ENCODE measurements around the gene SCARF2.

SCARF2 gene

GRCh38 chr22:20466659-20467379 lies 29.2 kb upstream of the SCARF2 start:
- no peak for ATAC-seq
- H3K36me3 Mint-ChIP-seq: peaks cover 14% of the 10 kb centered on the region
- no peak for DNase-seq (ENCODE audit: low spot score in 2 of 2)
- H3K27ac Mint-ChIP-seq: peak overlapping the region; percentile 32
- H3K4me3 Mint-ChIP-seq: no peak overlapping the region
- peaks cover 43% of the 10 kb centered on the region for H3K4me1 Mint-ChIP-seq
- H3K9me3 Mint-ChIP-seq: no peaks in the 10 kb centered on the region

GRCh38 chr22:20465759-20466077 lies 28.1 kb upstream of the SCARF2 start:
- ATAC-seq (no peak), DNase-seq (ENCODE audit: low spot score in 2 of 2) (no peak)
- Mint-ChIP-seq H3K4me3 (no peak overlapping the region), H3K27ac (peak overlapping the region; percentile 92), H3K4me1 (peaks cover 43% of the 10 kb centered on the region), H3K36me3 (peaks cover 10% of the 10 kb centered on the region), H3K9me3 (no peaks in the 10 kb centered on the region)

- ATAC-seq: no peak
- no peak for DNase-seq (ENCODE audit: low spot score in 2 of 2)
- no peaks in the 10 kb centered on the region for H3K9me3 Mint-ChIP-seq
- peaks cover 5% of the 10 kb centered on the region for H3K36me3 Mint-ChIP-seq
- peak overlapping the region; percentile 53 for H3K4me3 Mint-ChIP-seq
- peaks cover 43% of the 10 kb centered on the region for H3K4me1 Mint-ChIP-seq
- peak overlapping the region; percentile 92 for H3K27ac Mint-ChIP-seq
Observed at GRCh38 chr22:20464912-20465758, 27.5 kb upstream of the SCARF2 start.

- Mint-ChIP-seq H3K9me3 (no peaks in the 10 kb centered on the region), H3K4me3 (peak overlapping the region; percentile 53), H3K27ac (peak overlapping the region; percentile 92), H3K4me1 (peaks cover 44% of the 10 kb centered on the region), H3K36me3 (peaks cover under 1% of the 10 kb centered on the region)
- DNase-seq (ENCODE audit: low spot score in 2 of 2) (peak in 1 of 2 donors; percentile 62), ATAC-seq (peak; percentile 88)
Observed at GRCh38 chr22:20464096-20464614, 26.5 kb upstream of the SCARF2 start.

- ATAC-seq: peak; percentile 67
- peak overlapping the region; percentile 53 for H3K4me3 Mint-ChIP-seq
- peak overlapping the region; percentile 92 for H3K27ac Mint-ChIP-seq
- peak in 1 of 2 donors; percentile 54 for DNase-seq (ENCODE audit: low spot score in 2 of 2)
- H3K9me3 Mint-ChIP-seq: no peaks in the 10 kb centered on the region
- peaks cover 44% of the 10 kb centered on the region for H3K4me1 Mint-ChIP-seq
- H3K36me3 Mint-ChIP-seq: no peaks in the 10 kb centered on the region
Observed at GRCh38 chr22:20463324-20464095, 25.9 kb upstream of the SCARF2 start.

DNA sequence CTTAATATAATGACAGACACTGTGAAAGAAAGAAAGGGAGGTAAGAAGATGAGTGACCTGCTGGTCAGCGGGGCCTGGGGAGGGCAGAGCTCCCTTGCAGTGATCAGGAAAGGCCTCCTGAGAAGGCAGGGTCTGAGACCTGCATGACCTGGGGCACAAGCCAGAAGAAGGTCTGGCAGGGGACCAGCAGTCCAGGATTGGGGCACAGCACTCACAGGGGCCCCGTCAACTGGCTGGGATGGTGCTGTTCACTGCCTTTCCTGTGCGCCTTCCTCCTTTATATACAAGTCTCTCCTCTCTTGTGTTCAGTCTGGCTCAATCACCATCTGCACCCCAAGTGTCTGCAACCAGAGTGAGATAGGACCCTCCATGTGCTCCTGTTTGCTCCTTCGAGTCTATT lies 22.2 kb upstream of the SCARF2 start:
- Mint-ChIP-seq H3K9me3 (no peaks in the 10 kb centered on the region), H3K4me1 (peaks cover 49% of the 10 kb centered on the region), H3K4me3 (no peak overlapping the region), H3K27ac (peak overlapping the region; percentile 62), H3K36me3 (peaks cover 11% of the 10 kb centered on the region)
- DNase-seq (ENCODE audit: low spot score in 2 of 2) (no peak), ATAC-seq (no peak)

GRCh38 chr22:20459152-20459542 lies 21.5 kb upstream of the SCARF2 start:
- no peak overlapping the region for H3K4me3 Mint-ChIP-seq
- H3K4me1 Mint-ChIP-seq: peaks cover 42% of the 10 kb centered on the region
- peak overlapping the region; percentile 62 for H3K27ac Mint-ChIP-seq
- ATAC-seq (no peak), DNase-seq (ENCODE audit: low spot score in 2 of 2) (no peak)
- no peaks in the 10 kb centered on the region for H3K9me3 Mint-ChIP-seq
- peaks cover 12% of the 10 kb centered on the region for H3K36me3 Mint-ChIP-seq

GRCh38 chr22:20458530-20459151 lies 21.0 kb upstream of the SCARF2 start:
- no peak for ATAC-seq
- peaks cover 37% of the 10 kb centered on the region for H3K4me1 Mint-ChIP-seq
- no peak overlapping the region for H3K4me3 Mint-ChIP-seq
- H3K9me3 Mint-ChIP-seq: no peaks in the 10 kb centered on the region
- DNase-seq (ENCODE audit: low spot score in 2 of 2): no peak
- peaks cover 15% of the 10 kb centered on the region for H3K36me3 Mint-ChIP-seq
- no peak overlapping the region for H3K27ac Mint-ChIP-seq

- ATAC-seq (no peak), DNase-seq (ENCODE audit: low spot score in 2 of 2) (no peak)
- H3K4me3 Mint-ChIP-seq: no peak overlapping the region
- no peak overlapping the region for H3K27ac Mint-ChIP-seq
- H3K9me3 Mint-ChIP-seq: no peaks in the 10 kb centered on the region
- peaks cover 22% of the 10 kb centered on the region for H3K36me3 Mint-ChIP-seq
- H3K4me1 Mint-ChIP-seq: peaks cover 27% of the 10 kb centered on the region
Observed at GRCh38 chr22:20457506-20458240, 20.0 kb upstream of the SCARF2 start.

DNA sequence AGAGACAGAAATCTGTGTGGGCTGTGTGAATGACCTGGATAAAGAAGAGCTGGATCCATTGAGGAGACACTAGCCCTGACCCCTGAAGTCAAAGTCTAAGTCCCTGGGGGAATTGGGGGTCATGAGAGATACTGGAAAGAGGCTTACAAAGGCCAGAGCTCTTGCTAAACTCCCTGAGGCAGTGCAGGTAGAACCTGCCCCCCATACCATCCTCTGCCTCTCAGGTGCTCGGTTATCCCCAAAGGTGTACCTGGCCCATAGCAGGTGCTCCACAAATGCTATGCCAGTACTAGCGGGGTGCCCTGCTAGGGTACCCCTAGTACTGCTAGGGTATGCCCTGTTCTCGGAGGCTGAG lies 19.1 kb upstream of the SCARF2 start:
- ATAC-seq (no peak), DNase-seq (ENCODE audit: low spot score in 2 of 2) (no peak)
- Mint-ChIP-seq H3K36me3 (peaks cover 22% of the 10 kb centered on the region), H3K27ac (no peak overlapping the region), H3K4me1 (peaks cover 27% of the 10 kb centered on the region), H3K4me3 (no peak overlapping the region), H3K9me3 (no peaks in the 10 kb centered on the region)

DNA sequence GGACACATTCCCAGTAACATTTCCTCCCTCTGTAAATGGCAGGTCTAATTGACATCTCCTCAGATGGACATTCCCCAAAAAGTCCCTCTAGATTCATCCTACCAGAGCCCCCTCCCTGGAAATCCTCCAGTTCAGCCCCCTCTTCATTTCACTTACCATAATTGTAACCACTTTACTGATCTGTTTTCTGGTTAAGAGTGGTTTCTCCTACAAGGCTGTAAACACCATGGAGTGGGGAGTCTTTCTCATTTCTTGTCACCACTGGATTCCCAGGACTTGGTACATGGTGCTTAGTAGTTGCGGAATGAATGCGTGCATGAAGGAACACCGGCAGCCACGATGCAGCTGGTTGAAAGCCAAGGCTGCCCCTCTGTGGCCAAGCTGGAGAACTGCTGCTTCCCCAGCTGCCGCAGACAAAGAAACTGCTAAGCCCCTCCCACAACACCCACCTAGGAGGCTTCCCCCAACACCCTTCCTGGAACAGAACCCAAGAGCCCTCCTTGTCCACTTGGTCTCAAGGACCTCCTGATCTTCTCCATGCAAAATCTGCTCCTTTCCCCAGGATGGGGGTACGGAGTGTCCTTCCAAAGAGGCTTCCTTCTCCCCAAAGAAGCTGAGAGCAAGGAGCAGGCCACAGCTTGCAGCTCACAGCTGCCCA lies 18.6 kb upstream of the SCARF2 start:
- Mint-ChIP-seq H3K27ac (no peak overlapping the region), H3K9me3 (no peaks in the 10 kb centered on the region), H3K4me1 (peaks cover 27% of the 10 kb centered on the region), H3K36me3 (peaks cover 22% of the 10 kb centered on the region), H3K4me3 (no peak overlapping the region)
- peak; percentile 91 for ATAC-seq
- peak; percentile 68 to 82 for DNase-seq (ENCODE audit: low spot score in 2 of 2)

DNA sequence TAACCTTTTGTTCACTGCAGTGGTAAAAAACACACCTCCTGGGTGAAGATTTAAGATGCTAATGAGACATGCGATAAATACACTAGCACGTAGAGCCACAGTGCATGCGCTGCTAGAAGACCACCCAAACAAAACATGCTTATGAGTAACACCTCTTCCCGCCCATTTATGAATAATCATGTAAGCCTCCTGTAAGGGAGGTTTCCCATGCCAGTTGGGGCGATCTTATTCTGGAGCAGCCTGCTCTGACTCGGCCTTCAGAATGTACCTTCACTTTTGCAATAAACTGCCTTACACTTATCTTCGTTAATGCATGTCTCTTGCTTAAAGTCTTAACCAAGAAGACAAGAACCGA lies 18.1 kb upstream of the SCARF2 start:
- H3K4me3 Mint-ChIP-seq: no peak overlapping the region
- H3K9me3 Mint-ChIP-seq: no peaks in the 10 kb centered on the region
- DNase-seq (ENCODE audit: low spot score in 2 of 2): no peak
- H3K27ac Mint-ChIP-seq: no peak overlapping the region
- ATAC-seq: no peak
- H3K4me1 Mint-ChIP-seq: peaks cover 27% of the 10 kb centered on the region
- peaks cover 22% of the 10 kb centered on the region for H3K36me3 Mint-ChIP-seq

GRCh38 chr22:20453222-20453621 lies 15.6 kb upstream of the SCARF2 start:
- Mint-ChIP-seq H3K4me3 (no peak overlapping the region), H3K4me1 (peaks cover 13% of the 10 kb centered on the region), H3K9me3 (no peaks in the 10 kb centered on the region), H3K27ac (no peak overlapping the region), H3K36me3 (peaks cover 22% of the 10 kb centered on the region)
- no peak for ATAC-seq
- DNase-seq (ENCODE audit: low spot score in 2 of 2): no peak

GRCh38 chr22:20451920-20452319 lies 14.3 kb upstream of the SCARF2 start:
- Mint-ChIP-seq H3K4me1 (peaks cover 13% of the 10 kb centered on the region), H3K4me3 (no peak overlapping the region), H3K36me3 (peaks cover 22% of the 10 kb centered on the region), H3K9me3 (no peaks in the 10 kb centered on the region), H3K27ac (no peak overlapping the region)
- ATAC-seq (no peak), DNase-seq (ENCODE audit: low spot score in 2 of 2) (no peak)

Measured in stimulated activated effector memory CD8-positive, alpha-beta T cell treated with anti-CD3 and anti-CD28 coated beads, Interleukin-12 subunit alpha, Interleukin-12 subunit beta, amount 100 ng/mL, for 72 hours (primary cell).